Measurements from ENCODE around the gene TMEM184A.
A peak's percentile ranks its signal among the peaks of the same experiment; 100 is the strongest.

Gene TMEM184A

DNA sequence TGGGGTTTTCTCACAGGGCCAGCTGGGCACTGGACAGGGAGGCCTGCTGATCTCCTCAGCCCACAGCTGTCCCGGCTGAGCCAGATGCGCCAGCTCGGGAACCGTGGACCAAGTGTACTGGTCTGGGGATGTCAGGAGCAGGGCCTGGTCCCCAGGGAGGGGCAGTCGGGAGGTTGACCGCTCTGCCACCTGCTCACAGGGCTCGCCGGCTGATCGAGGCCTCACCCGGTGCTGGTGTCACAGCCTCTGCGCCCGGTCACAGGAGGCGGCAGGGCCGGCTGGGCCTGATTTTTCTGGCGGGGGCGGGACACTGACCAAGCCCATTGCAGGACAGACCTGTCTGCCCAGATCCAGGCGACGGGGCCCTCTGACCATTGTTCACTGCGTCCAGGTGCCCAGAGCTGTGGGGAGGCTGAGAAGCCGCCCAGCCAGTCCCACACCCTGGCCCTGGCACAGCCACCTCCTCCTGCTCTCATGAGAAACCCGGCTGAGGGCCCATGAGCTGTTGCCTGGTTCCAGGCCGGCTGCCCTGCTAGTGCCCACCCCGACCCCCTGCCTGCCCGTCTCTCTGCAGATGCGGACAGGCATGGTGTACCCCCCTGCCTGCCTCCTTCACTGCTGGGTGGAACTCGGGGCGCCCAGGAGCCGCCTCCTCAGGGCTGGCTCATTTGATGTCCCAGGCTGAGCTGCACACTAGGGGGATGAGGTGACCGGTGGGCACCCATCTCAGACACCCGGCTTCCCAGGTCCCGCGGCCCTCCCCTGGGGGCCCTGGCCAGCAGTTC, 3.0 kb upstream of the TMEM184A start:
- H2BK120ac ChIP-seq (ENCODE audit: low read depth, low read length): no peak overlapping the region
- H3K79me1 ChIP-seq (ENCODE audit: low read length): no peaks in the 10 kb centered on the region
- H2BK15ac ChIP-seq (replicated peaks; ENCODE audit: low read depth): no peak overlapping the region
- H3K4ac ChIP-seq (ENCODE audit: low read depth, low read length): no peak overlapping the region
- H4K8ac ChIP-seq (ENCODE audit: low read depth, low read length): no peak overlapping the region
- no peak overlapping the region for H3K9ac ChIP-seq (ENCODE audit: low read length)
- no peak overlapping the region for H3K56ac ChIP-seq (ENCODE audit: low read length)
- H3K4me2 ChIP-seq (ENCODE audit: low read length): no peak overlapping the region
- H3K27me3 ChIP-seq (ENCODE audit: insufficient read depth, low read length, poor library complexity): no peaks in the 10 kb centered on the region
- H3K36me3 ChIP-seq (ENCODE audit: control insufficient read depth, insufficient read depth, low read length): no peaks in the 10 kb centered on the region
- H3K4me3 ChIP-seq (ENCODE audit: low read length): no peak overlapping the region
- H3K4me1 ChIP-seq (ENCODE audit: control insufficient read depth, low read depth, low read length): peaks cover 5% of the 10 kb centered on the region
- no peak for DNase-seq
- H2BK5ac ChIP-seq (ENCODE audit: low read length): no peak overlapping the region
- H3K79me2 ChIP-seq (ENCODE audit: control insufficient read depth, insufficient read depth, low read length): no peaks in the 10 kb centered on the region
- no CpG with 5 or more reads among the region's 32 CpGs for WGBS (ENCODE audit: extremely low coverage, insufficient coverage, low lambda C conversion rate)
- H3K27ac ChIP-seq (ENCODE audit: low read depth, low read length): no peak overlapping the region
- H3K18ac ChIP-seq (ENCODE audit: low read length): no peak overlapping the region
- H2AK5ac ChIP-seq (ENCODE audit: low read length): no peak overlapping the region
- H4K5ac ChIP-seq (ENCODE audit: low read length): no peak overlapping the region
- H3K23ac ChIP-seq (ENCODE audit: low read length): no peak overlapping the region

DNA sequence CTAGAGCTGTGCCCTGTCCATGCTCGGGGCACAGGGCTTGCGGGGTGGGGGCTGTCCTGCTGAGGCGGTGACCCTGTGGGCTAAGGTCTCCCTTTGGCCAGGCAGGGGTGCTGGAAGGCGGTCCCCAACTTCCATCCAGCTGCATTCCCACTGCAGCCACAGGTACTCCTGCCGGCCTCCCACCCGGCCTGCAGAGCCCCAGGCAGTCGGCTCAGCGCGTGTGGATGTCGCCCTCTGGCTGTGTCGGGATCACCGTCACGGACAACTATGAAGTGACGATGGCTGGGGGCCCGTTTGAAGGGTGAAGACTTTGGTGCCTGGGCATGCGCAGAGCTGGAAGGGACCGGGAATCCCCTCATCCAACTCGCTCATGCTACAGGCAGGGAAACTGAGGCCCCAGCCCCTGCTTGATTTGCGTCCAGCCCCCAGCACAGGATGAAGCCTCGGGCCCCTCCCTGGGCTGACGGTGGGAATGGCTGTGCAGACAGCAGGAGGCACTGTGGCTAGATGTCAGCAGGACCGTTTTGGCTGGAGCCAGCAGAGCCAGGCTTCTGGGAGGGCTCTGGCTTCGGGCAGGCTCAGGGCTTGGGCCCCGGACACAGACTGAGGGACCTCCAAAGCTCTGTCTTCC, 2.3 kb upstream of the TMEM184A start:
- DNase-seq: peak; percentile 61
- Histone ChIP-seq H4K8ac (ENCODE audit: low read depth, low read length) (no peak overlapping the region), H2BK5ac (ENCODE audit: low read length) (no peak overlapping the region), H2BK15ac (replicated peaks; ENCODE audit: low read depth) (no peak overlapping the region), H2AK5ac (ENCODE audit: low read length) (no peak overlapping the region), H3K4me1 (ENCODE audit: control insufficient read depth, low read depth, low read length) (peaks cover 5% of the 10 kb centered on the region), H3K9ac (ENCODE audit: low read length) (no peak overlapping the region), H3K56ac (ENCODE audit: low read length) (peak overlapping the region; percentile 25), H3K79me2 (ENCODE audit: control insufficient read depth, insufficient read depth, low read length) (no peaks in the 10 kb centered on the region), H3K4me2 (ENCODE audit: low read length) (no peak overlapping the region), H4K5ac (ENCODE audit: low read length) (no peak overlapping the region), H3K27ac (ENCODE audit: low read depth, low read length) (no peak overlapping the region), H3K23ac (ENCODE audit: low read length) (no peak overlapping the region), H3K4me3 (ENCODE audit: low read length) (no peak overlapping the region), H3K4ac (ENCODE audit: low read depth, low read length) (no peak overlapping the region), H3K27me3 (ENCODE audit: insufficient read depth, low read length, poor library complexity) (no peaks in the 10 kb centered on the region), H3K18ac (ENCODE audit: low read length) (no peak overlapping the region), H3K79me1 (ENCODE audit: low read length) (no peaks in the 10 kb centered on the region), H3K36me3 (ENCODE audit: control insufficient read depth, insufficient read depth, low read length) (no peaks in the 10 kb centered on the region), H2BK120ac (ENCODE audit: low read depth, low read length) (no peak overlapping the region)
- no CpG with 5 or more reads among the region's 24 CpGs for WGBS (ENCODE audit: extremely low coverage, insufficient coverage, low lambda C conversion rate)

DNA sequence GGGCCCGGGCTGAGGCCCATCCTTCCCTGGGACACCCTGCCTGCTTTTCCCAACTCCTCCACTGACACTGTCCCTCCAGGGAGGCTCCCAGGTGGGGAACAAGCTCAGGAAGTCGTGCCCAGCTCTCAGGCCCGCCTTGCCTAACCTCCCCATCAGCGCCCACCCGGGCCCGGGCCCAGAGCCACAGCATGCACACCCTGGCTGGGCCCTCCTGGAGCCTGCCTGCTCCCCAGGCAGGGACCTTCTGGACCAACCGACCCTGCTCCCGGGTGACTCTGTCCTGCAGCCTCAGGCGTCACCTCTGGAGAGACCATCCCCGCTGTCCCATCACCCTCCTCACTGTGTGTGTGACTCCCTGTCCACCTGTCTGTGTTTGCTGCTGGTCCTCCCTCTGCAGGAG, 1.8 kb upstream of the TMEM184A start:
- Histone ChIP-seq H3K27me3 (ENCODE audit: insufficient read depth, low read length, poor library complexity) (no peaks in the 10 kb centered on the region), H3K4me1 (ENCODE audit: control insufficient read depth, low read depth, low read length) (peaks cover 5% of the 10 kb centered on the region), H3K36me3 (ENCODE audit: control insufficient read depth, insufficient read depth, low read length) (no peaks in the 10 kb centered on the region), H2BK120ac (ENCODE audit: low read depth, low read length) (no peak overlapping the region), H3K27ac (ENCODE audit: low read depth, low read length) (no peak overlapping the region), H3K4me3 (ENCODE audit: low read length) (no peak overlapping the region), H3K56ac (ENCODE audit: low read length) (peak overlapping the region; percentile 25), H4K5ac (ENCODE audit: low read length) (no peak overlapping the region), H2BK5ac (ENCODE audit: low read length) (no peak overlapping the region), H2BK15ac (replicated peaks; ENCODE audit: low read depth) (no peak overlapping the region), H2AK5ac (ENCODE audit: low read length) (no peak overlapping the region), H3K79me1 (ENCODE audit: low read length) (no peaks in the 10 kb centered on the region), H3K4me2 (ENCODE audit: low read length) (no peak overlapping the region), H3K23ac (ENCODE audit: low read length) (no peak overlapping the region), H4K8ac (ENCODE audit: low read depth, low read length) (no peak overlapping the region), H3K4ac (ENCODE audit: low read depth, low read length) (no peak overlapping the region), H3K9ac (ENCODE audit: low read length) (no peak overlapping the region), H3K79me2 (ENCODE audit: control insufficient read depth, insufficient read depth, low read length) (no peaks in the 10 kb centered on the region), H3K18ac (ENCODE audit: low read length) (no peak overlapping the region)
- no peak for DNase-seq
- WGBS (ENCODE audit: extremely low coverage, insufficient coverage, low lambda C conversion rate): no CpG with 5 or more reads among the region's 10 CpGs

DNA sequence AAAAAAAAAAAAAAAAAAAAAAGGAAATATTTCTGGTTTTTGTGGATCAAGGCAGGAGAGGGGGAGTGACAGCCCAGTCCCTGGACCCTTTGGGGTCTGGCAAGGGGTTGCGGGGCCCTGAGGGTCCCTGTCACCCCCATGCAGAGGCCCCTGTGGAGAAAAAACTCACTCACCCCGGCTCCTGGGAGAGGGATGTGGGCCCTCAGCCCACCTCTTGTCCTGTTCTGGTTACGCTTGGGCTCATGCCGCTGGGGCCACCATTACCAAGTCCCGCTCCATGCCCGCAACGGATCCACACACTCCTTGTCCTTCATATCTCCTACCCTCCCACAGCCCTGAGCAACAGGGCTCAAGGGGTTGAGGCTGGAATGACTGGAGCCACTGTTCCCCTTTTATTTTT, 1.0 kb upstream of the TMEM184A start:
- H3K23ac ChIP-seq (ENCODE audit: low read length): no peak overlapping the region

DNA sequence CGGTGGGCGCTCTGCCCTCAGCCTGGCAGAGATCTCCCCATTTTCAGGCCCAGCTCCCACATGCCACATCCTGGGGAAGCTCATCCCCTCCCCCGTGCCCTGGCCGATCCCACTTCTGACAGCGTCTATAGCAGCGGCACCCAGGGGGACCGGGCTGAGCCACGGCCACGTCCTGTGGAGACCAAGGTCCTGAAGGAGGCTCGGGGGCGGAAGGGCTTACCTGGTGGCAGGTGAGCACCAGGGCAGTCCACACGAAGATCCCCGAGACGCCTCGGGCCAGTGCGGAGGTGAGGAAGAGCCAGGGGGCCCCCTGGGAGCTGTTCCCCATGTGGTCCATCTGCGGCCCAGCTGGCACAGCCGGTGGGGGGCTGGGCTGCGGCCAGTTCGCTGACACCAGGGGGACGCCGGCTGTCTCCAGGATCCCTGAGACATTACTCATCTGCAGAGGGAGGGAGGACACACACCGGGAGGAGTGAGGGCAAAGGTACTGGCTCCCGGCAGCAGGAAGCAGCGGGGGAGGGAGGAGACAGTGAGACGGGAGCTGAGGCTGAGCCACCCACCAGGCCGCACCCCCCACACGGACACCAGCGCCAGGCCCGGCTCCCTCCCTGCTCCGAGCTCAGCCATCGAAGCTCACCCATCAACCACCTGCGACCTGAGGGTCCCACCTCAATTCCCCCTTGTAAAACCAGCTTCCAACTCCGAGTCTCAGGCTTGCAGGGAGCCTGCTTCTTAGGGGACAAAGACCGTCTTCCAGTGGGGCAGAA, 776 bp downstream of the TMEM184A start:
- no peak overlapping the region for H3K23ac ChIP-seq (ENCODE audit: low read length)
- H3K56ac ChIP-seq (ENCODE audit: low read length): peak overlapping the region; percentile 71
- peak overlapping the region; percentile 1 for H3K4ac ChIP-seq (ENCODE audit: low read depth, low read length)
- no peak overlapping the region for H3K4me3 ChIP-seq (ENCODE audit: low read length)
- no CpG with 5 or more reads among the region's 35 CpGs for WGBS (ENCODE audit: extremely low coverage, insufficient coverage, low lambda C conversion rate)
- peak overlapping the region; percentile 37 for H3K9ac ChIP-seq (ENCODE audit: low read length)
- H3K79me2 ChIP-seq (ENCODE audit: control insufficient read depth, insufficient read depth, low read length): no peaks in the 10 kb centered on the region
- H3K36me3 ChIP-seq (ENCODE audit: control insufficient read depth, insufficient read depth, low read length): no peaks in the 10 kb centered on the region
- DNase-seq: peak; percentile 94
- no peak overlapping the region for H4K5ac ChIP-seq (ENCODE audit: low read length)
- H3K79me1 ChIP-seq (ENCODE audit: low read length): no peaks in the 10 kb centered on the region
- H4K8ac ChIP-seq (ENCODE audit: low read depth, low read length): no peak overlapping the region
- H3K18ac ChIP-seq (ENCODE audit: low read length): no peak overlapping the region
- H2BK15ac ChIP-seq (replicated peaks; ENCODE audit: low read depth): no peak overlapping the region
- no peak overlapping the region for H3K4me2 ChIP-seq (ENCODE audit: low read length)
- no peak overlapping the region for H3K27ac ChIP-seq (ENCODE audit: low read depth, low read length)
- no peak overlapping the region for H2BK120ac ChIP-seq (ENCODE audit: low read depth, low read length)
- peaks cover 5% of the 10 kb centered on the region for H3K4me1 ChIP-seq (ENCODE audit: control insufficient read depth, low read depth, low read length)
- H2AK5ac ChIP-seq (ENCODE audit: low read length): no peak overlapping the region
- no peaks in the 10 kb centered on the region for H3K27me3 ChIP-seq (ENCODE audit: insufficient read depth, low read length, poor library complexity)
- no peak overlapping the region for H2BK5ac ChIP-seq (ENCODE audit: low read length)

More for the DNA sequence above, 1.0 kb upstream of the TMEM184A start:
- H3K27me3 ChIP-seq (ENCODE audit: insufficient read depth, low read length, poor library complexity): no peaks in the 10 kb centered on the region
- H3K36me3 ChIP-seq (ENCODE audit: control insufficient read depth, insufficient read depth, low read length): no peaks in the 10 kb centered on the region
- peaks cover 5% of the 10 kb centered on the region for H3K4me1 ChIP-seq (ENCODE audit: control insufficient read depth, low read depth, low read length)
- H2AK5ac ChIP-seq (ENCODE audit: low read length): no peak overlapping the region
- no peak overlapping the region for H3K9ac ChIP-seq (ENCODE audit: low read length)
- H3K18ac ChIP-seq (ENCODE audit: low read length): no peak overlapping the region
- H3K79me2 ChIP-seq (ENCODE audit: control insufficient read depth, insufficient read depth, low read length): no peaks in the 10 kb centered on the region
- no peak overlapping the region for H2BK15ac ChIP-seq (replicated peaks; ENCODE audit: low read depth)
- no CpG with 5 or more reads among the region's 7 CpGs for WGBS (ENCODE audit: extremely low coverage, insufficient coverage, low lambda C conversion rate)
- no peak for DNase-seq
- no peak overlapping the region for H3K56ac ChIP-seq (ENCODE audit: low read length)
- H3K4me3 ChIP-seq (ENCODE audit: low read length): no peak overlapping the region
- H4K8ac ChIP-seq (ENCODE audit: low read depth, low read length): no peak overlapping the region
- no peak overlapping the region for H4K5ac ChIP-seq (ENCODE audit: low read length)
- H3K4ac ChIP-seq (ENCODE audit: low read depth, low read length): no peak overlapping the region
- H3K4me2 ChIP-seq (ENCODE audit: low read length): no peak overlapping the region
- H3K27ac ChIP-seq (ENCODE audit: low read depth, low read length): no peak overlapping the region
- H2BK120ac ChIP-seq (ENCODE audit: low read depth, low read length): no peak overlapping the region
- no peaks in the 10 kb centered on the region for H3K79me1 ChIP-seq (ENCODE audit: low read length)
- no peak overlapping the region for H2BK5ac ChIP-seq (ENCODE audit: low read length)
